Measurements from ENCODE around the gene FCGR3A.
"Not testable (repeated sequence)": the region's sequence is repeated elsewhere in the genome, so short reads cannot be mapped to it uniquely, and the experiment has no call there.

DNA sequence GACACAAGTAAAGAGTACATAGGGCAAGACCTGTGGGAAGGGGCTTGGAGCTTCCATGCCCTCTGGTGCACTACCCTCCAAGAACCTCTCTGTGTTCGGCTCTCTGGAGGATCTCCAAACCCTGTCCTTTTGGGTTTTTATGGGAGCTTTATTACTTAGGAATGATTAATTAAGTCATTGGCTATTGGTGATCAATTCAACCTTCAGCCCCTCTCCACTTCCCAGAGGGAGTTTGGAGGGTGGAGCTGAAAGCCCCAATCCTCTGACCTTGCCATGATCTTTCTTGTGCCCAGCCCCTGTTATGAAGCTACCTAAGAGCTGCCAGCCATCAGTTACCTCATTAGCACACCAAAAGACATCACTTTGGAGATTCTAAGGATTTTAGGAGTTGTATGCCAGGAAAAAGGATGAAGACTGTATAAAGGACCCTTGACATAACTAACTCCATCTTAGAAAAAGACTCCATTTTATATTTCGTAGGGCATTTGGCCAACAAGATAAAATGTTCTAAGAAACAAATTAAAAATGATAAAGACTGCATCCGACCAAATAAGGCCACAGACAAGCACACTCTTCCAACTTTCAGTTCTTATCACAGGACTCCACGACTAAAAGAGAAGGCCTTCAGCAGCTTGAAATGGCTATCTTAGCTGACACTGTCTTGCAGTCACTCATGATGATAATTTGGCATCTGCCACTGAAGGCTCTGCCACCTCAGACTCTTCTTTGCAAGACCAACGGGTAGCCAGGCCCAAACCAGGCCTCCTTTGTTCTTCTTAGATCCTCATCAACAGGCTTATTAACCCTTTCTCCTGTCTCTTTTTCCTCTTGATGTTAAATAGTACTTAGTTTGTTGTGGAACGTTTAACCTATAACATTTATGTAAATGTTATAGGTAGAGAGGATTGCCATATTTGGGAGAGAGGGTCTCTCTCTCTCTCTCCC, 8.2 kb upstream of the FCGR3A start:
- TF ChIP-seq, protein P1, sequence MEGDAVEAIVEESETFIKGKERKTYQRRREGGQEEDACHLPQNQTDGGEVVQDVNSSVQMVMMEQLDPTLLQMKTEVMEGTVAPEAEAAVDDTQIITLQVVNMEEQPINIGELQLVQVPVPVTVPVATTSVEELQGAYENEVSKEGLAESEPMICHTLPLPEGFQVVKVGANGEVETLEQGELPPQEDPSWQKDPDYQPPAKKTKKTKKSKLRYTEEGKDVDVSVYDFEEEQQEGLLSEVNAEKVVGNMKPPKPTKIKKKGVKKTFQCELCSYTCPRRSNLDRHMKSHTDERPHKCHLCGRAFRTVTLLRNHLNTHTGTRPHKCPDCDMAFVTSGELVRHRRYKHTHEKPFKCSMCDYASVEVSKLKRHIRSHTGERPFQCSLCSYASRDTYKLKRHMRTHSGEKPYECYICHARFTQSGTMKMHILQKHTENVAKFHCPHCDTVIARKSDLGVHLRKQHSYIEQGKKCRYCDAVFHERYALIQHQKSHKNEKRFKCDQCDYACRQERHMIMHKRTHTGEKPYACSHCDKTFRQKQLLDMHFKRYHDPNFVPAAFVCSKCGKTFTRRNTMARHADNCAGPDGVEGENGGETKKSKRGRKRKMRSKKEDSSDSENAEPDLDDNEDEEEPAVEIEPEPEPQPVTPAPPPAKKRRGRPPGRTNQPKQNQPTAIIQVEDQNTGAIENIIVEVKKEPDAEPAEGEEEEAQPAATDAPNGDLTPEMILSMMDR (conservative IDR thresholded peaks at IDR 0.05) = not testable (repeated sequence)
- TF ChIP-seq EZH2 (IDR thresholded peaks at IDR 0.05; ENCODE audit: low read depth) = not testable (repeated sequence)

Measured in PC-9 (cell line).